ENCODE data around the gene TXLNA. TPM values are rescaled to one million over a fixed set of nuclear protein-coding genes. Genes with fewer than 3 reads are reported as not detected.

Gene TXLNA
- polyA plus RNA-seq, 1 donor (not counting 4 experiments of a cell fraction or from before 2014, with no cell fraction given) = 20.0 TPM

- Histone ChIP-seq H3K4me3 (ENCODE audit: control insufficient read depth in 2 of 3, extremely low read depth in 1 of 3, insufficient read depth in 2 of 3, low read depth in 1 of 3, low read length in 3 of 3) (no peak overlapping the region), H3K9me3 (ENCODE audit: control insufficient read depth, low read depth, low read length) (no peaks in the 10 kb centered on the region), H3K79me2 (ENCODE audit: control insufficient read depth, insufficient read depth, low read length) (no peaks in the 10 kb centered on the region), H4K20me1 (ENCODE audit: control insufficient read depth, extremely low read depth, insufficient read depth, low read length) (no peaks in the 10 kb centered on the region), H2AFZ (ENCODE audit: control insufficient read depth, low read length) (no peak overlapping the region), H3K4me2 (ENCODE audit: control insufficient read depth, extremely low read depth, insufficient read depth, low read depth, low read length) (peak overlapping the region; percentile 31), H3K9me1 (ENCODE audit: control insufficient read depth, extremely low read depth, insufficient read depth, low read length) (no peaks in the 10 kb centered on the region), H3K9ac (ENCODE audit: control insufficient read depth, extremely low read depth, insufficient read depth, low read length) (no peak overlapping the region), H3K27ac (ENCODE audit: control insufficient read depth, insufficient read depth, low read length) (peak overlapping the region; percentile 27), H3K36me3 (ENCODE audit: control insufficient read depth in 2 of 2, extremely low read depth in 1 of 2, insufficient read depth in 2 of 2, low read length in 2 of 2) (peaks cover 14 to 52% of the 10 kb centered on the region in 2 experiments), H3K4me1 (ENCODE audit: control insufficient read depth, extremely low read depth, insufficient read depth, low read length) (peaks cover 11% of the 10 kb centered on the region), H3K27me3 (ENCODE audit: control insufficient read depth, extremely low read depth, insufficient read depth, low read length) (no peaks in the 10 kb centered on the region)
- FAIRE-seq = peak; percentile 86
- DNase-seq (ENCODE audit: low read depth, low spot score) = peak; percentile 7
- dilution Hi-C loops (cut with MboI; ENCODE audit: extremely low pct_ligation_motif_present, low sequenced_read_pairs) = no loop called here
- TF ChIP-seq CTCF (optimal IDR thresholded peaks at IDR 0.05 in 1 of 3, IDR thresholded peaks at IDR 0.05 in 1 of 3, conservative IDR thresholded peaks at IDR 0.05 in 1 of 3; ENCODE audit: extremely low read depth in 1 of 3, insufficient read depth in 2 of 3, low read length in 3 of 3) (no peak), EZH2 (IDR thresholded peaks at IDR 0.05; ENCODE audit: low read length) (no peak)
These were observed 6.7 kb upstream of the TXLNA start for GRCh38 chr1:32172621-32173245.

- Histone ChIP-seq H3K4me3 (ENCODE audit: control insufficient read depth in 2 of 3, extremely low read depth in 1 of 3, insufficient read depth in 2 of 3, low read depth in 1 of 3, low read length in 3 of 3) (no peak overlapping the region), H3K9me1 (ENCODE audit: control insufficient read depth, extremely low read depth, insufficient read depth, low read length) (peaks cover 3% of the 10 kb centered on the region), H3K79me2 (ENCODE audit: control insufficient read depth, insufficient read depth, low read length) (peaks cover 29% of the 10 kb centered on the region), H3K4me2 (ENCODE audit: control insufficient read depth, extremely low read depth, insufficient read depth, low read depth, low read length) (peak overlapping the region; percentile 87), H3K9ac (ENCODE audit: control insufficient read depth, extremely low read depth, insufficient read depth, low read length) (peak overlapping the region; percentile 90), H3K4me1 (ENCODE audit: control insufficient read depth, extremely low read depth, insufficient read depth, low read length) (peaks cover 19% of the 10 kb centered on the region), H3K36me3 (ENCODE audit: control insufficient read depth in 2 of 2, extremely low read depth in 1 of 2, insufficient read depth in 2 of 2, low read length in 2 of 2) (peaks cover 10 to 29% of the 10 kb centered on the region in 2 experiments), H4K20me1 (ENCODE audit: control insufficient read depth, extremely low read depth, insufficient read depth, low read length) (no peaks in the 10 kb centered on the region), H3K27ac (ENCODE audit: control insufficient read depth, insufficient read depth, low read length) (peak overlapping the region; percentile 90), H3K27me3 (ENCODE audit: control insufficient read depth, extremely low read depth, insufficient read depth, low read length) (no peaks in the 10 kb centered on the region), H2AFZ (ENCODE audit: control insufficient read depth, low read length) (peak overlapping the region; percentile 4), H3K9me3 (ENCODE audit: control insufficient read depth, low read depth, low read length) (no peaks in the 10 kb centered on the region)
- no peak for FAIRE-seq
- DNase-seq (ENCODE audit: low read depth, low spot score) = no peak
- dilution Hi-C loops (cut with MboI; ENCODE audit: extremely low pct_ligation_motif_present, low sequenced_read_pairs) = no loop called here
- TF ChIP-seq CTCF (optimal IDR thresholded peaks at IDR 0.05 in 1 of 3, IDR thresholded peaks at IDR 0.05 in 1 of 3, conservative IDR thresholded peaks at IDR 0.05 in 1 of 3; ENCODE audit: extremely low read depth in 1 of 3, insufficient read depth in 2 of 3, low read length in 3 of 3) (no peak), EZH2 (IDR thresholded peaks at IDR 0.05; ENCODE audit: low read length) (no peak)
These were observed 889 bp upstream of the TXLNA start for GRCh38 chr1:32178380-32179192.

All from keratinocyte (primary cell).